GM13977 (cell line): ENCODE results near the gene POMGNT2.
"Not testable (repeated sequence)": the region's sequence is repeated elsewhere in the genome, so short reads cannot be mapped to it uniquely, and the experiment has no call there.

Experiments
- DNase-seq: peaks from one replicate; pipeline ENCODE4 v3.0.0; 2012; ENCODE audit warnings: low spot score
- in situ Hi-C: fragments of 300-500 bp; cut with MboI; formaldehyde crosslinking; loops from one replicate; pipeline ENCODE4 v1.12.0; 2022; ENCODE audit warnings: low sequenced_read_pairs, low pct_unique_long_range_greater_than_20kb, mixed read lengths, inconsistent platforms; ENCODE audit not compliant: unreplicated experiment
- TF ChIP-seq, protein P1 (sequence below): IDR thresholded peaks from 2 replicates; pipeline ENCODE4 v1.5.1; 2012; ENCODE audit warnings: mild to moderate bottlenecking, control low read depth; ENCODE audit not compliant: insufficient read depth; ENCODE audit errors: extremely low read depth, missing control alignments

POMGNT2 gene

DNA sequence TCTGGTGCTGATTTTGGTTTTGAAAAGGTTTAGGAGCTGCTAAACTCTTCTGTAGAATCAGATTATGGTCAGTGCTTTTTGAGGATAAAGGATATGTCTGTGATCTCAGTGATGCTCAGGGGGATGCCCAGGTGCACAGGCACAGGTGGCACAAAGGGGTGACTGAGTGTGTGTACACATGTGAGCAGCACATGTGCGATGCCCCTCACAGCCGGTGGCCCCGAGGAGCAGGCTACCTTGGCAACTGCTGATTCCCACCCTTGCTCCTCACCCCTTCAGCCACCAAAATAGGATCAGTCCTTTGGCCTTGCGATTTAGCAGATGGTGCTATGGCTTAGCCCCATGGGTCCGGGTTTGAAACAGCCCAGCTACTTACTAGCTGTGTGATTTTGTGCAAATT, 51.1 kb downstream of the POMGNT2 start:
- TF ChIP-seq, protein P1, sequence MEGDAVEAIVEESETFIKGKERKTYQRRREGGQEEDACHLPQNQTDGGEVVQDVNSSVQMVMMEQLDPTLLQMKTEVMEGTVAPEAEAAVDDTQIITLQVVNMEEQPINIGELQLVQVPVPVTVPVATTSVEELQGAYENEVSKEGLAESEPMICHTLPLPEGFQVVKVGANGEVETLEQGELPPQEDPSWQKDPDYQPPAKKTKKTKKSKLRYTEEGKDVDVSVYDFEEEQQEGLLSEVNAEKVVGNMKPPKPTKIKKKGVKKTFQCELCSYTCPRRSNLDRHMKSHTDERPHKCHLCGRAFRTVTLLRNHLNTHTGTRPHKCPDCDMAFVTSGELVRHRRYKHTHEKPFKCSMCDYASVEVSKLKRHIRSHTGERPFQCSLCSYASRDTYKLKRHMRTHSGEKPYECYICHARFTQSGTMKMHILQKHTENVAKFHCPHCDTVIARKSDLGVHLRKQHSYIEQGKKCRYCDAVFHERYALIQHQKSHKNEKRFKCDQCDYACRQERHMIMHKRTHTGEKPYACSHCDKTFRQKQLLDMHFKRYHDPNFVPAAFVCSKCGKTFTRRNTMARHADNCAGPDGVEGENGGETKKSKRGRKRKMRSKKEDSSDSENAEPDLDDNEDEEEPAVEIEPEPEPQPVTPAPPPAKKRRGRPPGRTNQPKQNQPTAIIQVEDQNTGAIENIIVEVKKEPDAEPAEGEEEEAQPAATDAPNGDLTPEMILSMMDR, result no peak
- in situ Hi-C loops, result no loop called here
- no peak for DNase-seq

DNA sequence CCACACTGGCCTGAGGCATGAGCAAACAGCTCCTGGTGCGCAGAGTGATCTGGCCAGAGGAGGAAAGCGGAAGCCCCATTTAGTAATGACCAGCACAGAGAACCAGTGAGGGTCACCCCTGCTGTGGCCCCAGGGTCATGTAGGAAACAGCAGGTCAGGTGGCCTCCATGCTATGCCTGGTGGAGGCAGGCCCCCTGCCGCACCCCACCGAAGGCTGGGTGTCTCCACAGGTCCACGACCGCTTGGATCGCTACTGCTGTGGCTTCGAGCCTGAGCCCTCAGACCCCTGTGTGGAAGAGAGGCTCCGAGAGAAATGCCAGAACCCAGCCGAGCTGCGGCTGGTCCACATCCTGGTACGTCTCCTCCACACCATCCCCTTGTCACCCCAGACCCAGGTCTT, 52.6 kb downstream of the POMGNT2 start:
- DNase-seq, result no peak
- TF ChIP-seq, protein P1, result no peak
- in situ Hi-C loops, result no loop called here

DNA sequence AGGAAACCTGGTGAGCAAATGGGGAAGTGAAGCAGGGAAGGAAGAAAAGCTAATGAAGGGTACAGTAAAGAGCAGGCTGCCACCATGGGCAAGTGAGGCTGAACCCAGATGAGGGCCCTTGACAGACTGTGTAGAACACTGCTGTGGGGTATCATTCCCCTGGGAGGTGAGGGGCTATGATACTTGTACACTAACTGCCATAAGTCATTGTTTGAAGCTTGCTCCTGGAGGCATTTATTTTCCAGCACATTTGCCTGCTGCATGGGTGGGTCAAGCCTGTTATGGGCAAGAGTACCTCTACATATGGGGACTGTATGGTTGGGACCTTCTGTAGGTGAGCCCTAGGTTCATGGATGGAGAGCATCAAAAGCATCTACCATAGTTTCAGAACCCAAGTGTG, 57.4 kb downstream of the POMGNT2 start:
- no peak for DNase-seq
- in situ Hi-C loops, result no loop called here

DNA sequence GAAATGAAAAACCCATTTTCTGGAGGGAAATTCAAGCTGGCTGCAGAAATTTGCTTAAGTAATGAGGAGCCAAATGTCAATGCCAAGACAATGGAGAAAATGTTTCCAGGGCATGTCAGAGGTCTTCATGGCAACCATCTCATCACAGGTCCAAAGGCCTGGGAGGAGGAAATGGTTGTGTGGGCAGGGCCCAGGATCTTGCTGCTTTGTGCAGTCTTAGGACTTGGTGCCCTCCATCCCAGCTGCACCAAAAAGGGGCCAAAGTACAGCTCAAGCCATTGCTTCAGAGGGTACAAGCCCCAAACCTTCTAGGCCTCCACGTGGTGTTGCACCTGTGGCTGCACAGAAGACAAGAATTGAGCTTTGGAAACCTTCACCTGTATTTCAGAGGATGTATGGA, 59.3 kb downstream of the POMGNT2 start:
- DNase-seq, result no peak
- TF ChIP-seq, protein P1, result no peak
- in situ Hi-C loops, result no loop called here

More for the DNA sequence above, 57.4 kb downstream of the POMGNT2 start:
- TF ChIP-seq, protein P1, result no peak

DNA sequence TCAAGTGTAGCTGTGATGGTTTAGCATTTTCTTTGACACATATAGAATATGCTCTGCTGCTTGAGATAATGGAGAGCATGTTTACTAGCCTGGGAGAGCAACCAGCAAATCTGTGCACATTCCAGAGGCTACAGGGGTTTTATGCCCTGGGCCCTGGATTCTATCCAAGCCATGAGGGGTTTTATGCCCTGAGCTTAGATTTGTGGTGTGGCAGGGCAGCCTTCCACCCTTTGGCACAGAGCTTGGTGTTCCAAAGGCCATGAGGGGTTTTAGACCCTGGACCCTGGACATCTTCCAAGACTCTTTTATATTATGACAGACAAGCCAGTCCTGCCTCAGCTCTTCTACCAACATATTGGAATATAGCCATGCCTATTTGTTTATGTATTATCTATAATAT, 60.8 kb downstream of the POMGNT2 start:
- DNase-seq, in situ Hi-C loops: not testable (repeated sequence)

DNA sequence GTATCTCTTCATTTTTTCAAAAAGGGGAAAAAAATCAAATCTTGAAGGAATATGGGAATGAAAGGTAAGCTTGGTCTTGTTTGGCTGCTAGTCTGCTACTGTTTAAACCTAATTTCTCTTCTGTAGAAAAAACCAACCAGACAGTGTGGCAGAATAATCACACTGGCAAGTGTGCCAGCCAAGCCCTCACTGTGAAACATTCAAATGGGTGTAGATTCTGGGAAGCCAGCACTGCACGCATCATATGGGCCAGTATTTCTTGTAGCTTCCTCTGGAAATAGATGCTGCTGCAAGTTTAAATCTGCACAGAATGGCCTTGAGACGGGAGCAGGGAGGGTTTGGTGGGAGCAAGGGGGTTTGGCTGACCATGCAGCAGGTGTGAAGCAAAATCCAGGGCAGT, 62.1 kb downstream of the POMGNT2 start:
- DNase-seq, result no peak
- in situ Hi-C loops, result no loop called here
- TF ChIP-seq, protein P1, result no peak

DNA sequence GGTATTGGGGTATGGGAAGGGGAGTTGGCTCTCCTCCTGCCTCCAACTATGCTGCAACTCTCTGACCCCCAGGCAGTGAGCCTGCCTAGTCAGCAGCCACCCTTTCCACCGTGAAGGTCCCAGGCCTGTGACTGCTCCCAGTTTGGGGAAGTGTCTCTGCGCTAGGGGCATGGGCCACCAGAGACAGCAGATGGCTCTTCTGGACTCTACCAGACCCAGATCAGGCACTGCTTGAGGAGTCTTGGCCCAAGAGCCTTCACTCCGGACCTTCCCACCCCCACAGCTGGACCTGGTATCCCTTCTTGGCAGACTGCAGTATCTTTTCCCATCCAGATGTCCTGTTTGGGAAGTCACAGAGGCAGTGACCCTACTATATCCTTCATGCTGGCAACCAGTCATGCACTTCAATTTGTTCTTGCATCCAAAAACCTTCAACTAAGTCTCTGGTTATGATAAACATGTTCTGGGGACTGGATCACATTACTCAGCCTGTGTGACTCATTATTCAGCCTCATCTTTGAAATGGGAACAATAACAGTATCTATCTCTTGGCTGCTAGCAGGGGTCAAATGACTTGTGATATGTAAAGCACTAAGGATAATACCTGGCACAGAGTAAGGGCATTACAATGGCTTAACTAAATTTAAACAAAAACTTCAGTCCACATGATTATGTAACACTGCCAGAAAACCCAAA, 62.7 kb downstream of the POMGNT2 start:
- no peak for DNase-seq
- in situ Hi-C loops, result no loop called here
- TF ChIP-seq, protein P1, result no peak
